ENCODE measurements around the gene ZCCHC14. TPM values are rescaled to one million over a fixed set of nuclear protein-coding genes. Genes with fewer than 3 reads are reported as not detected.
A peak's percentile ranks its signal among the peaks of the same experiment; 100 is the strongest.

ZCCHC14 gene
- total RNA-seq, 1 donor from 2014 or later, result 50.4 TPM

- no peak for TF ChIP-seq CTCF (IDR thresholded peaks at IDR 0.05; ENCODE audit: unreplicated experiment)
- H3K36me3 Mint-ChIP-seq (ENCODE audit: low read depth, unreplicated experiment), result peaks cover 47% of the 10 kb centered on the region
- H3K4me3 Mint-ChIP-seq (ENCODE audit: unreplicated experiment), result no peak overlapping the region
These were observed 69.4 kb downstream of the ZCCHC14 start for GRCh38 chr16:87423429-87423828.

GRCh38 chr16:87422106-87422505 is 70.7 kb downstream of the ZCCHC14 start:
- H3K27me3 Mint-ChIP-seq (ENCODE audit: unreplicated experiment), result peaks cover 5% of the 10 kb centered on the region
- no peaks in the 10 kb centered on the region for H3K9me3 Mint-ChIP-seq (ENCODE audit: unreplicated experiment)
- H3K36me3 Mint-ChIP-seq (ENCODE audit: low read depth, unreplicated experiment), result peaks cover 47% of the 10 kb centered on the region
- TF ChIP-seq CTCF (IDR thresholded peaks at IDR 0.05; ENCODE audit: unreplicated experiment), result no peak
- DNase-seq (ENCODE audit: low spot score), result no peak
- H3K4me1 Mint-ChIP-seq (ENCODE audit: unreplicated experiment), result no peaks in the 10 kb centered on the region
- no peak overlapping the region for H3K27ac Mint-ChIP-seq (ENCODE audit: unreplicated experiment)
- H3K4me3 Mint-ChIP-seq (ENCODE audit: unreplicated experiment), result peak overlapping the region; percentile 43

More at GRCh38 chr16:87423429-87423828, 69.4 kb downstream of the ZCCHC14 start:
- peaks cover 5% of the 10 kb centered on the region for H3K27me3 Mint-ChIP-seq (ENCODE audit: unreplicated experiment)
- no peak overlapping the region for H3K27ac Mint-ChIP-seq (ENCODE audit: unreplicated experiment)
- no peaks in the 10 kb centered on the region for H3K9me3 Mint-ChIP-seq (ENCODE audit: unreplicated experiment)
- no peak for DNase-seq (ENCODE audit: low spot score)
- H3K4me1 Mint-ChIP-seq (ENCODE audit: unreplicated experiment), result no peaks in the 10 kb centered on the region

- peaks cover 42% of the 10 kb centered on the region for H3K36me3 Mint-ChIP-seq (ENCODE audit: low read depth, unreplicated experiment)
- H3K9me3 Mint-ChIP-seq (ENCODE audit: unreplicated experiment), result no peaks in the 10 kb centered on the region
- H3K4me1 Mint-ChIP-seq (ENCODE audit: unreplicated experiment), result no peaks in the 10 kb centered on the region
- H3K27ac Mint-ChIP-seq (ENCODE audit: unreplicated experiment), result no peak overlapping the region
- no peak for TF ChIP-seq CTCF (IDR thresholded peaks at IDR 0.05; ENCODE audit: unreplicated experiment)
- peak overlapping the region; percentile 43 for H3K4me3 Mint-ChIP-seq (ENCODE audit: unreplicated experiment)
- H3K27me3 Mint-ChIP-seq (ENCODE audit: unreplicated experiment), result peaks cover 5% of the 10 kb centered on the region
- DNase-seq (ENCODE audit: low spot score), result no peak
These were observed 71.6 kb downstream of the ZCCHC14 start for GRCh38 chr16:87421003-87421912.

- peak; percentile 25 for TF ChIP-seq CTCF (IDR thresholded peaks at IDR 0.05; ENCODE audit: unreplicated experiment)
- no peaks in the 10 kb centered on the region for H3K9me3 Mint-ChIP-seq (ENCODE audit: unreplicated experiment)
- H3K27me3 Mint-ChIP-seq (ENCODE audit: unreplicated experiment), result peaks cover 5% of the 10 kb centered on the region
- no peak overlapping the region for H3K4me3 Mint-ChIP-seq (ENCODE audit: unreplicated experiment)
- no peak overlapping the region for H3K27ac Mint-ChIP-seq (ENCODE audit: unreplicated experiment)
- no peaks in the 10 kb centered on the region for H3K4me1 Mint-ChIP-seq (ENCODE audit: unreplicated experiment)
- peaks cover 44% of the 10 kb centered on the region for H3K36me3 Mint-ChIP-seq (ENCODE audit: low read depth, unreplicated experiment)
- no peak for DNase-seq (ENCODE audit: low spot score)
These were observed 72.5 kb downstream of the ZCCHC14 start for GRCh38 chr16:87420026-87421002.

Measured in endothelial cell (in vitro differentiated cells).